HepG2 (cell line): ENCODE measurements around the gene CEP250. TPM values are rescaled to one million over a fixed set of nuclear protein-coding genes. Genes with fewer than 3 reads are reported as not detected.

ENCODE experiments used
- BATF2 ChIP-seq: sonication (generic); formaldehyde crosslinking; IDR thresholded peaks from 2 replicates; pipeline ENCODE4 v1.8.0; 2022; ENCODE audit warnings: mild to moderate bottlenecking, missing genetic modification reagents, moderate library complexity
- CCDC6 ChIP-seq: sonication (generic); formaldehyde crosslinking; IDR thresholded peaks from 2 replicates; pipeline ENCODE4 v1.8.1; 2022; ENCODE audit warnings: mild to moderate bottlenecking, missing genetic modification reagents, moderate library complexity
- DMTF1 ChIP-seq: sonication (generic); formaldehyde crosslinking; IDR thresholded peaks from 2 replicates; pipeline ENCODE4 v1.4.0; 2020; ENCODE audit warnings: mild to moderate bottlenecking, missing genetic modification reagents
- FOXA1 ChIP-seq, 2 experiments: fragments of 450-650 bp in 1 of 2; sonication (generic) in 1 of 2; formaldehyde crosslinking in 1 of 2; IDR thresholded peaks; 2 replicates each; pipeline versions ENCODE4 v1.4.0 to v1.6.1; 2016 to 2020; ENCODE audit warnings: missing genetic modification reagents in 1 of 2
- HNF4A ChIP-seq: sonication (generic); formaldehyde crosslinking; IDR thresholded peaks from 2 replicates; pipeline ENCODE4 v1.4.0; 2020; ENCODE audit warnings: missing genetic modification reagents
- KDM5A ChIP-seq: fragments of 200-600 bp; sonication (generic); IDR thresholded peaks from 2 replicates; pipeline ENCODE4 v1.7.0; 2018; ENCODE audit warnings: antibody characterized with exemption, mild to moderate bottlenecking, low read length, borderline replicate concordance
- MZF1 ChIP-seq: sonication (generic); formaldehyde crosslinking; IDR thresholded peaks from 2 replicates; pipeline ENCODE4 v1.8.1; 2023; ENCODE audit warnings: mild to moderate bottlenecking, missing genetic modification reagents, borderline replicate concordance
- PBX2 ChIP-seq: IDR thresholded peaks from 2 replicates; pipeline ENCODE4 v1.6.1; 2016; ENCODE audit warnings: control low read depth
- SOX13 ChIP-seq, 3 experiments: fragments of 450-650 bp in 1 of 3; sonication (generic) in 1 of 3; formaldehyde crosslinking in 1 of 3; IDR thresholded peaks in 2 of 3; conservative IDR thresholded peaks in 1 of 3; 2 replicates each; pipeline versions ENCODE4 v1.5.0 to v1.6.1; 2016 to 2020; ENCODE audit warnings: antibody characterized with exemption in 1 of 3, mild to moderate bottlenecking in 1 of 3, missing compliant biosample characterization in 1 of 3, missing genetic modification reagents in 1 of 3, moderate library complexity in 1 of 3
- TFDP1 ChIP-seq: IDR thresholded peaks from 2 replicates; pipeline ENCODE4 v1.6.1; 2016; ENCODE audit warnings: missing compliant biosample characterization, missing genetic modification reagents, borderline replicate concordance
- TOPORS ChIP-seq: sonication (generic); formaldehyde crosslinking; IDR thresholded peaks from 2 replicates; pipeline ENCODE4 v1.8.0; 2023; ENCODE audit warnings: mild to moderate bottlenecking, missing genetic modification reagents
- ZBTB1 ChIP-seq: sonication (generic); formaldehyde crosslinking; IDR thresholded peaks from 2 replicates; pipeline ENCODE4 v1.4.0; 2020; ENCODE audit warnings: missing genetic modification reagents, borderline replicate concordance
- ZFP91 ChIP-seq: sonication (generic); formaldehyde crosslinking; IDR thresholded peaks from 2 replicates; pipeline ENCODE4 v1.9.0; 2022; ENCODE audit warnings: missing genetic modification reagents, mild to moderate bottlenecking, borderline replicate concordance
- ZNF12 ChIP-seq: sonication (generic); formaldehyde crosslinking; IDR thresholded peaks from 2 replicates; pipeline ENCODE4 v1.5.0; 2020; ENCODE audit warnings: missing genetic modification reagents
- ZNF331 ChIP-seq: sonication (generic); formaldehyde crosslinking; IDR thresholded peaks from 2 replicates; pipeline ENCODE4 v1.4.0; 2020; ENCODE audit warnings: missing genetic modification reagents
- ZNF432 ChIP-seq: sonication (generic); formaldehyde crosslinking; IDR thresholded peaks from 2 replicates; pipeline ENCODE4 v1.5.0; 2020; ENCODE audit warnings: missing genetic modification reagents, mild to moderate bottlenecking, borderline replicate concordance
- polyA plus RNA-seq, 8 experiments: library from polyadenylated mRNA; depleted of rRNA in 3 of 8; stranded (reverse) in 7 of 8; unstranded in 1 of 8; fragments of >200 nt; fragmentation: Illumina TruSeq in 4 of 8; extraction: Trizol in 4 of 8; gene quantifications; 2 replicates each; pipeline versions ENCODE4 v1.2.1 to v1.2.3, GENCODE V29; 2011 to 2016; ENCODE audit warnings: low read depth in 4 of 8, missing spikeins in 1 of 8, mixed read lengths in 1 of 8; ENCODE audit not compliant: insufficient read depth in 1 of 8
- total RNA-seq, 5 experiments: library from RNA; depleted of rRNA; stranded (reverse); fragments of >200 nt; fragmentation: Illumina TruSeq; extraction: Trizol; gene quantifications; 2 replicates each; pipeline ENCODE4 v1.2.3, GENCODE V29; 2016; ENCODE audit warnings: low read depth in 1 of 5
- TF ChIP-seq, protein P1 (sequence below): fragments of 450-650 bp; IDR thresholded peaks from 2 replicates; pipeline ENCODE4 v1.6.1; 2017; ENCODE audit warnings: mild to moderate bottlenecking

CEP250 gene
- total and polyA plus RNA-seq, 2 of the 13 experiments (the other 11 are each of a cell fraction or from before 2014, with no cell fraction given) = 28.8 to 55.3 TPM

DNA sequence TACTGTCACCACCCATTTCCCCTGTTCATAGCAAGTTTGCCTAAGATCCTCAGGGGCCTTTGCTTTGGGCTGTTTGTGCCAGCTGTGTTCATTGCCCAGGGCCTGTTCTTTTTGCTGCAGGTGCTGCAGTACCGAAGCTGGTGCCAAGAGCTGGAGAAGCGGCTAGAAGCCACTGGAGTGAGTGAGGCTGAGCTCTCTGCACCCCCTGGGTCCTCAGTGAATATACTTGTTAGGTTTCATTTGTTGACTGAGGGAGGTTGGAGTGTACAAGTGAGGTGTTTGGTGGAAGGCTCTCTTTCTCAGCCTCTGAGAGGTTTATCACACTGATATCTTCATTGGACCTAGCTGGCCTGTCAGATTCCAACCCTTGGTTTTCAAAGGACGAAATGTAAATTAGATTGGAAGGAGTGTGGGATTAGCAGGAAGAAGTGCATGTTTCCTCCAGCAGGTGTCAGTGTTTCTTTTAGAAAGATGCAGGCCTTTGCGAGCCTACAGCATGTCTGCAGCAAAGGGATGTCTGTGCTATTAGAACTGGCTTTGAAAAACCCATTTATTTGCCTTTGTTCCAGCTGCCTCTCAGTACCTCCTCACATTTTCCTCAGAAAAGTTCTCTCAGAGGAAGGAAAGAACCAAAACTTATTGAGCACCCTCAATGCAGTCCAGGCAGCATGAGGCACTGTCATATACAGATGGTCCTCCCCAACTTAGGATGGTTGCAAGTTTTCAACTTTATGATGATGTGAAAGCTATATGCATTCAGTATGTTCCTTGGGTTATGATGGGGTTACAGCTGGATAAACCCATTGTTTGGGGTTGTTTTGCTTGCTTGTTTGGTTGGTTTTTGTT, 8.3 kb downstream of the CEP250 start (continued):
- TF ChIP-seq DMTF1 (CRISPR knock-in tag) (no peak), ZNF331 (CRISPR knock-in tag) (peak; percentile 73), TOPORS (CRISPR knock-in tag) (0 out of 2 replicates have a peak, but pooled peaks have one; percentile 30), KDM5A (peak; percentile 49; the same call in 1 of the 2 replicates), ZNF12 (CRISPR knock-in tag) (no peak), CCDC6 (CRISPR knock-in tag) (no peak), ZFP91 (CRISPR knock-in tag) (0 out of 2 replicates have a peak, but pooled peaks have one; percentile 29), ZBTB1 (CRISPR knock-in tag) (no peak), ZNF432 (CRISPR knock-in tag) (no peak), MZF1 (CRISPR knock-in tag) (no peak), SOX13 (IDR thresholded peaks at IDR 0.05) (no peak), SOX13 (CRISPR knock-in tag; conservative IDR thresholded peaks at IDR 0.05 in 1 of 2, IDR thresholded peaks at IDR 0.05 in 1 of 2) (no peak), TFDP1 (no peak), FOXA1 (IDR thresholded peaks at IDR 0.05) (no peak), FOXA1 (CRISPR knock-in tag; IDR thresholded peaks at IDR 0.05) (0 out of 2 replicates have a peak, but pooled peaks have one; percentile 20), BATF2 (no peak), HNF4A (CRISPR knock-in tag) (no peak), PBX2 (CRISPR knock-in tag) (no peak)
- TF ChIP-seq, protein P1, sequence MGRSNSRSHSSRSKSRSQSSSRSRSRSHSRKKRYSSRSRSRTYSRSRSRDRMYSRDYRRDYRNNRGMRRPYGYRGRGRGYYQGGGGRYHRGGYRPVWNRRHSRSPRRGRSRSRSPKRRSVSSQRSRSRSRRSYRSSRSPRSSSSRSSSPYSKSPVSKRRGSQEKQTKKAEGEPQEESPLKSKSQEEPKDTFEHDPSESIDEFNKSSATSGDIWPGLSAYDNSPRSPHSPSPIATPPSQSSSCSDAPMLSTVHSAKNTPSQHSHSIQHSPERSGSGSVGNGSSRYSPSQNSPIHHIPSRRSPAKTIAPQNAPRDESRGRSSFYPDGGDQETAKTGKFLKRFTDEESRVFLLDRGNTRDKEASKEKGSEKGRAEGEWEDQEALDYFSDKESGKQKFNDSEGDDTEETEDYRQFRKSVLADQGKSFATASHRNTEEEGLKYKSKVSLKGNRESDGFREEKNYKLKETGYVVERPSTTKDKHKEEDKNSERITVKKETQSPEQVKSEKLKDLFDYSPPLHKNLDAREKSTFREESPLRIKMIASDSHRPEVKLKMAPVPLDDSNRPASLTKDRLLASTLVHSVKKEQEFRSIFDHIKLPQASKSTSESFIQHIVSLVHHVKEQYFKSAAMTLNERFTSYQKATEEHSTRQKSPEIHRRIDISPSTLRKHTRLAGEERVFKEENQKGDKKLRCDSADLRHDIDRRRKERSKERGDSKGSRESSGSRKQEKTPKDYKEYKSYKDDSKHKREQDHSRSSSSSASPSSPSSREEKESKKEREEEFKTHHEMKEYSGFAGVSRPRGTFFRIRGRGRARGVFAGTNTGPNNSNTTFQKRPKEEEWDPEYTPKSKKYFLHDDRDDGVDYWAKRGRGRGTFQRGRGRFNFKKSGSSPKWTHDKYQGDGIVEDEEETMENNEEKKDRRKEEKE = no peak
